Activated CD4-positive, alpha-beta T cell treated with anti-CD3 and anti-CD28 coated beads, Interleukin-2, amount 10 ng/mL, durations not matched to agents 7 days and 5 days (primary cell): ENCODE data around the gene KCNB1. TPM values are rescaled to one million over a fixed set of nuclear protein-coding genes. Genes with fewer than 3 reads are reported as not detected.

ENCODE experiments used
- CTCF ChIA-PET: fragments of 350-600 bp; sonication (Branson Sonifier 250); formaldehyde crosslinking; loops from one replicate; lab custom pipeline; 2021; ENCODE audit warnings: antibody characterized with exemption; lab: Charles Lee
- POLR2A ChIA-PET: fragments of 350-600 bp; sonication (Branson Sonifier 250); formaldehyde crosslinking; loops from one replicate; lab custom pipeline; 2021; ENCODE audit warnings: antibody characterized with exemption; lab: Charles Lee
- DNase-seq: peaks from one replicate; pipeline ENCODE4 v3.0.0-alpha.2; 2020
- H3K27ac Mint-ChIP-seq: one replicate; pipeline ENCODE4 v1.8.0; 2021; ENCODE audit warnings: mild to moderate bottlenecking, moderate library complexity, mixed read lengths
- H3K27me3 Mint-ChIP-seq: one replicate; pipeline ENCODE4 v1.8.0; 2021; ENCODE audit warnings: mixed read lengths
- H3K36me3 Mint-ChIP-seq: one replicate; pipeline ENCODE4 v1.8.0; 2021; ENCODE audit warnings: low read depth, mixed read lengths
- H3K4me1 Mint-ChIP-seq: one replicate; pipeline ENCODE4 v1.8.0; 2021; ENCODE audit warnings: mixed read lengths
- H3K4me3 Mint-ChIP-seq: one replicate; pipeline ENCODE4 v1.8.0; 2021; ENCODE audit warnings: mild to moderate bottlenecking, moderate library complexity, mixed read lengths
- H3K9me3 Mint-ChIP-seq: one replicate; pipeline ENCODE4 v1.8.0; 2021; ENCODE audit warnings: mixed read lengths
- total RNA-seq, 2 experiments: library from RNA; stranded (reverse); gene quantifications; one replicate each; pipeline ENCODE4 v1.2.3, GENCODE V29; 2021

Gene KCNB1
- total RNA-seq, 2 experiments from 2014 or later: 0.07 TPM; not detected in 1

DNA sequence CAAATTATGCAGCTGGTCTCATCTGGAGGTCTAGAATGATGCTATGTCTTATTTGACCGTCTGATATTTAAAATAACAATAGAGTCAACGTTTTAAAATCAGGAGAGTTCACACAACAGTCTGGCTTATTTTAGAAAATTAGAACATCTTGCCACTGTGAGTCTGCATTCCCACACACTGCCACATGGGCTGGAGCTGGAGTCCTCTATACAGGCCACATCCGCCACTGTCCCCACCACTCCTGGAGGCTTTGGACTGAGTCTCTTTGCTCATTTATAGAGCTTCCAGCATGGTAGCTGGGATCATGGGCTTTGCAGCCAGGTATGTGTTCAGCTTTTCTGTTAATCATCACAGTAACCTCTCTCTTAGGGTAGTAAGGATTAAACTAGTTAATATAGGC lies 135.8 kb downstream of the KCNB1 start:
- POLR2A ChIA-PET: interaction anchor here (0.6 kb wide), 1 partner anchor 119 kb away, joined by 4 read pairs; no protein-coding TSS in a partner anchor
- H3K27ac Mint-ChIP-seq: no peak overlapping the region
- H3K4me1 Mint-ChIP-seq: no peaks in the 10 kb centered on the region
- H3K4me3 Mint-ChIP-seq: no peak overlapping the region
- no peaks in the 10 kb centered on the region for H3K36me3 Mint-ChIP-seq
- CTCF ChIA-PET: interaction anchor here (0.6 to 1.7 kb wide), 3 partner anchors 137 to 175 kb away, joined by 3 to 4 read pairs (median 4); no protein-coding TSS in a partner anchor
- no peaks in the 10 kb centered on the region for H3K9me3 Mint-ChIP-seq
- H3K27me3 Mint-ChIP-seq: peaks cover 31% of the 10 kb centered on the region
- no peak for DNase-seq

DNA sequence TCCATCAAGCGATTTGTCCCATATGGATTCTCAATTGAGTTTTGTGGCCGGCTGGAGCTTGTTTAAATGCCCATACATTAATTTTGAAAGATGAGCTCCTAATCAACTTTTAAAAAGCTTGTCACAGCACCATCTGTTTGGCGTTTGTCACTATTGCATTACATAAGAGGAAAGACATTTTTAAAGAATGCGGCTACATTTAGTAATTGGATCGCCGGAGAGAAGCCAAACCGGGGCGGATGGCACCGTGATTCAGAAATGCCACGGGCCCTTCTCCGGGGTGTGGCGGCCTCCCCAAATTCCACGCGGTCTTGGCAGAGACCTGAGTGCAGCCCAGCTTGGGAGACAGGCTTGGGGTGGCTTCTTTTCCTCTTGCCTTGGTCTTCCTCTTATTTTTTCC lies 136.9 kb downstream of the KCNB1 start:
- Mint-ChIP-seq H3K36me3 (no peaks in the 10 kb centered on the region), H3K27me3 (peaks cover 24% of the 10 kb centered on the region), H3K9me3 (no peaks in the 10 kb centered on the region), H3K4me3 (no peak overlapping the region), H3K27ac (no peak overlapping the region), H3K4me1 (no peaks in the 10 kb centered on the region)
- ChIA-PET POLR2A (no interaction called here), CTCF (interaction anchor here (1.4 to 1.7 kb wide), 2 partner anchors 11 to 138 kb away, joined by 3 to 4 read pairs; no protein-coding TSS in a partner anchor)
- no peak for DNase-seq

DNA sequence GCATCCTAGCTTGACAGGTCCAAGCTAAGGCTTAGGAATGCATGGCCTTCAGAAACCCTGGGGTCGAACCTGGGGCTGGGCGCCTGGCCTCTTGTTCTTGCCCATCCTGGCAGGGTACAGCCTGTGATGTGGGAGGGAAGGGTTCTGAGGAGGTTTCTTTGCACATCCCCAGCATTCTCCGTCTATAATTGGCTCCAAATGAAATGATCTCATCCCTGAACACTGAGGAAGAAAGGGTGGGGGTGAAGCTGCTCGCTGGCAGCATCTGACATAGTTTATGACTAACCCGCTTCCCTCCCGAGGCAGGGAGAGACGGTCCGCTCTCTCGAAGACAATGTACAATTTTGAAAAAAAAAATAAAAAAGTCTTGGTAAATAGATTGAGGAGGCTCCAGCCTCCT lies 137.5 kb downstream of the KCNB1 start:
- H3K27me3 Mint-ChIP-seq: peaks cover 22% of the 10 kb centered on the region
- POLR2A ChIA-PET: interaction anchor here (0.5 kb wide), 1 partner anchor 512 kb away, joined by 4 read pairs; no protein-coding TSS in a partner anchor
- no peaks in the 10 kb centered on the region for H3K9me3 Mint-ChIP-seq
- H3K4me1 Mint-ChIP-seq: no peaks in the 10 kb centered on the region
- CTCF ChIA-PET: interaction anchor here (1.4 to 1.7 kb wide), 2 partner anchors 10 to 139 kb away, joined by 3 to 4 read pairs; no protein-coding TSS in a partner anchor
- H3K27ac Mint-ChIP-seq: no peak overlapping the region
- DNase-seq: no peak
- H3K4me3 Mint-ChIP-seq: no peak overlapping the region
- H3K36me3 Mint-ChIP-seq: no peaks in the 10 kb centered on the region

DNA sequence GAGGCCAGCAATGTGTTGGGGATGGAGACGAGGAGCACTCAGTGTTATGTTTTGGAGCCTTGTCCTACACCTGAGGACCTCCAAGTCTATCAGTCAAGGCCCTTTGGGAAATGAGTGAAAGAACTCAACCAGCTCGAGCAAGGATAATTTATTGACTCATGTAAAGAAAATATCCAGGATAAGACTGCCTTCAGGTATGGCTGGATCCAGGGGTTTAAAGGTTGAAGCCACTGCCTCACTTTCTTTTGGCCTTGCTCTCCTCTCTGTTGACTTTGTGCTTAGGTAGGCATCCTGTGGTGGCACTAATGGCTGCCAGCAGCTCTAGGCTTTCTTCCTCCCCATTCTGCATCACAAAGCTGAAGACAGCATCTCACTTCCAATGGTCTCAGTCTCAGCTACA lies 138.3 kb downstream of the KCNB1 start:
- POLR2A ChIA-PET: interaction anchor here (0.5 kb wide), 1 partner anchor 513 kb away, joined by 4 read pairs; no protein-coding TSS in a partner anchor
- peaks cover 18% of the 10 kb centered on the region for H3K27me3 Mint-ChIP-seq
- no peaks in the 10 kb centered on the region for H3K4me1 Mint-ChIP-seq

DNA sequence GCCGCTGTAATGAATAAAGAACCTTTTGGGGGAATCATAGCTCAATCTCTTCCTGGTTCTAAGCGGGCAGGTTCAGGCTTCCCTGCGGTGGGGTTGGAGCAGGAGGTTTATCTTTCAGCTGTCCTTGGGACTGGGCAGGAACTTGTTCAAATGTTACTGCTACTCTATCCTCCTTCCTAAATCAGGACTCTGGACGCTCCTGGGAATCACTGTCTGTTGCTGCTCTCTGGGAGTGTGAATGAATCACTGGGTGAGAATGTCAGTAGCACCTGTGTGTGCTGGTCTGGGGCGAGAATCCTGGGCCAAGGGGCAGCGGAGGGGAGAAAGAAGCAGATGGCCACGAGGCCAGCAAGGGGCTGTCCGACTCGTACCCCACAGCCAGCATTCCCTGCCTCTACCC lies 139.2 kb downstream of the KCNB1 start:
- no peaks in the 10 kb centered on the region for H3K4me1 Mint-ChIP-seq
- POLR2A ChIA-PET: no interaction called here
- H3K36me3 Mint-ChIP-seq: no peaks in the 10 kb centered on the region
- DNase-seq: no peak
- H3K4me3 Mint-ChIP-seq: no peak overlapping the region
- CTCF ChIA-PET: interaction anchor here (1.6 to 1.9 kb wide), 2 partner anchors 9 to 24 kb away, joined by 3 to 6 read pairs; no protein-coding TSS in a partner anchor
- H3K27me3 Mint-ChIP-seq: peaks cover 14% of the 10 kb centered on the region
- H3K9me3 Mint-ChIP-seq: no peaks in the 10 kb centered on the region
- H3K27ac Mint-ChIP-seq: no peak overlapping the region

More for the DNA sequence above, 138.3 kb downstream of the KCNB1 start:
- DNase-seq: no peak
- no peak overlapping the region for H3K4me3 Mint-ChIP-seq
- H3K36me3 Mint-ChIP-seq: no peaks in the 10 kb centered on the region
- H3K9me3 Mint-ChIP-seq: no peaks in the 10 kb centered on the region
- no peak overlapping the region for H3K27ac Mint-ChIP-seq
- CTCF ChIA-PET: interaction anchor here (1.6 to 1.9 kb wide), 2 partner anchors 8 to 25 kb away, joined by 3 to 6 read pairs; no protein-coding TSS in a partner anchor

DNA sequence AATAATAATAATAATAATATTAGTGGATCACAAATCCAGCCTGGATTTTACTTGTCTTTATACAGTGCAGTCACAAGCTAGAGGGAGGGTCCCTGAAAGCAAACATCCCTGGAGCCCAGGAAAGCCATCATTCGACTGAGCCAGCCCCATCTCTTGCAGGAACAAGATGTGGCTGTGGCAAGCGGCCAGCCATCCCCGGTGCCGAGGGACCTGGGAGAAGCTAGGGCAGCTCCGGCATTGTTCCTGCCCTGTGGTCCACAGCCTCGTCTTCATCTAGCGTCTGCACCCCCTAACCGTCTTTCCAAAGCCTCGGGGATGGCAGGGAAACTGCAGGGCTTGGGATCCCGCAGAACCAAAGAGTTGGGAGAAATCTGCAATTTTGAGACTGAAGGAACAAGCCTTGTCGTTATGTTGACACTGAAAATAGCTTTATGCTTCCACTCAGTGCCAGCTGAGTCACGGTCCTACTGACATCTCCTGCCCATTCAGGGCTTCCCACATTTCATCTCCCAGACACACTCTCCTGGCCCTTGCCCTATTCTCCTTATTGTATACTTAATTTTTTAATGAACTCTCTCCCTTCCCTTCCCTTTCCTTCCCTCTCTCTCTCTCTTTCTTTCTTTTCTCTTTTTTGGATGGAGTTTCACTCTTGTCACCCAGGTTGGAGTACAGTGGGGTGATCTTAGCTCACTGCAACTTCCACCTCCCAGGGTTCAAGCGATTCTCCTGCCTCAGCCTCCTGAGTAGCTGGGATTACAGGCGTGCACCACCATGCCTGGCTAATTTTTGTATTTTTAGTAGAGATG lies 142.1 kb downstream of the KCNB1 start:
- ChIA-PET CTCF (no interaction called here), POLR2A (no interaction called here)
- Mint-ChIP-seq H3K27me3 (peaks cover 14% of the 10 kb centered on the region), H3K27ac (no peak overlapping the region), H3K4me3 (no peak overlapping the region), H3K9me3 (no peaks in the 10 kb centered on the region), H3K4me1 (no peaks in the 10 kb centered on the region), H3K36me3 (no peaks in the 10 kb centered on the region)
- no peak for DNase-seq

DNA sequence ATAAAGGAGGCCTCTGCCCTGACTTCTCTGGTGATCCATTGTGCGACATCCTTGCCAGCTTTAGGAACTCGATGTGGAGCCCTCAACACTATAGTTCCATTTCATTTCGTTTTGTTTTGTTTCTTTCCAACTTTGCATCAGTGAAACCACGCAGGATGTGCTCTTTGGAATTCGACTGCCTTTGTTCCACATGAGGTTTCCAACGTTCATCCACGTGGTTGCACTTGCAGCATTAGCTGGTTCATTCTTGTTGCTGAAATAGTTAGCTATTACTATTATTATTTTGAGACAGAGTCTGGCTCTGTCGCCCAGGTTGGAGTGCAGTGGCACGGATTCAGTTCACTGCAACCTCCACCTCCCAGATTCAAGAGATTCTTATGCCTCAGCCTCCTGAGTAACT lies 143.3 kb downstream of the KCNB1 start:
- no peaks in the 10 kb centered on the region for H3K36me3 Mint-ChIP-seq
- DNase-seq: no peak
- H3K4me3 Mint-ChIP-seq: no peak overlapping the region
- H3K4me1 Mint-ChIP-seq: no peaks in the 10 kb centered on the region
- H3K27ac Mint-ChIP-seq: no peak overlapping the region
- H3K9me3 Mint-ChIP-seq: no peaks in the 10 kb centered on the region
- CTCF ChIA-PET: no interaction called here
- peaks cover 10% of the 10 kb centered on the region for H3K27me3 Mint-ChIP-seq
- POLR2A ChIA-PET: no interaction called here

DNA sequence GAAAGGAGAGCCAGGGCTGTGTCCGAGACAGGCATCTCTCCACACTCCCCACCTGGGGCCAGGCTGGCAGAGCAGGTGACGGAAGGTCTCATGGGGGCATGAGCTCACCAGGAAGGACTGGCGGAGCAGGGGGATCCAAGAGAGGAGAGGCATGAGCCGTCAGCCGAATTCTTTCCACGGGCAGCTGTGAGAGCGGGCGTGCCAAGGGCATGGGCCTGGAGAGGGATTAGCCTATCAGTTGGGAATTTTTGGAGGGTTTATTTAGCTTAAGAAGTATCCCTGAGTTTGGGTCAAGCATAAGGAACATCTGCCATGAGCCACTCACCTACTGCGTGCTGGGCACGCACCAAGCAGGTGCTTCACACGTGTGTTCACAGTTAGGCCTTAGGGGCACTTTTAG lies 144.4 kb downstream of the KCNB1 start:
- Mint-ChIP-seq H3K36me3 (no peaks in the 10 kb centered on the region), H3K4me3 (no peak overlapping the region), H3K4me1 (peaks cover 3% of the 10 kb centered on the region), H3K27me3 (peaks cover 9% of the 10 kb centered on the region), H3K9me3 (no peaks in the 10 kb centered on the region), H3K27ac (no peak overlapping the region)
- CTCF ChIA-PET: no interaction called here
- DNase-seq: no peak
- POLR2A ChIA-PET: no interaction called here

DNA sequence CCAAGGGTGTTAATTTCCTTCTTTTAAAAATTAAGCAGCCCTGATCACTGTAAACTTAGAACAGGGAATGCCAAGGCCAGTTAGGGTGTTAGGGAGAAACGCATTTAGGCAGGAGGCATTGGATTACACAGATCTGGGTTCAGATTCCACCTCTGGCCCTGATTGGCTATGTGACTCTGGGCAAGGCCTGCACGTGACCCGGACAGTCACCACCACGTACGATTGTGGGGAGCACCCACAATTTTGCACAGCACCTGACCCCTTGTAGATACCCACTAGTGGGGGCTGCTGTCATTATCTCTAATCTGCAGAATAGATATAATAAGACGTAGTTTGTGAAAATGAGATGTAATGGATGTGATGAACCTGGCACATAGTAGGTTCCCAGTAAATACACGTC lies 145.1 kb downstream of the KCNB1 start:
- no peaks in the 10 kb centered on the region for H3K36me3 Mint-ChIP-seq
- no peak overlapping the region for H3K27ac Mint-ChIP-seq
- peaks cover 3% of the 10 kb centered on the region for H3K4me1 Mint-ChIP-seq
- no peak for DNase-seq
- no peaks in the 10 kb centered on the region for H3K9me3 Mint-ChIP-seq
- CTCF ChIA-PET: interaction anchor here (0.5 kb wide), 1 partner anchor 67 kb away, joined by 3 read pairs; no protein-coding TSS in a partner anchor
- POLR2A ChIA-PET: no interaction called here
- H3K27me3 Mint-ChIP-seq: peaks cover 14% of the 10 kb centered on the region
- H3K4me3 Mint-ChIP-seq: no peak overlapping the region

DNA sequence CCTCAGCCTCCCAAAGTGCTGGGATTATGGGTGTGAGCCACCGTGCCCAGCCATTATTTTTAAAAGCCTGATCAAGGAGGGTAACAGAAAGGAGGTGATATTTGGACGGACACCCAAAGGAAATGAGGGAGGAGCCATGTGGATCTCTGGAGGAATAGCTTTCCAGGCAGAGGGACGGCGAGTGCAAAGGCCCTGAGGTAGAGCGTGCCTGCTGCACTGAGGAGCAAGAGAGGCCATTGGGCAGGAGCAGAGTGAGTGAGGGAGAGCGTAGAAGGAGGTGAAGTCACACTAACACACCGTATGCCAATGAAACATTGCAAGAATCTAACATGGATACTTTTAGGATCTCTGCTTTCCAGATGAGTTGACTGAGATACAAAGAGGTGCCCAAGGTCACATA lies 145.7 kb downstream of the KCNB1 start:
- POLR2A ChIA-PET: no interaction called here
- Mint-ChIP-seq H3K4me3 (no peak overlapping the region), H3K27me3 (peaks cover 16% of the 10 kb centered on the region), H3K4me1 (peaks cover 3% of the 10 kb centered on the region), H3K36me3 (no peaks in the 10 kb centered on the region), H3K27ac (no peak overlapping the region), H3K9me3 (no peaks in the 10 kb centered on the region)
- CTCF ChIA-PET: no interaction called here
- DNase-seq: no peak

DNA sequence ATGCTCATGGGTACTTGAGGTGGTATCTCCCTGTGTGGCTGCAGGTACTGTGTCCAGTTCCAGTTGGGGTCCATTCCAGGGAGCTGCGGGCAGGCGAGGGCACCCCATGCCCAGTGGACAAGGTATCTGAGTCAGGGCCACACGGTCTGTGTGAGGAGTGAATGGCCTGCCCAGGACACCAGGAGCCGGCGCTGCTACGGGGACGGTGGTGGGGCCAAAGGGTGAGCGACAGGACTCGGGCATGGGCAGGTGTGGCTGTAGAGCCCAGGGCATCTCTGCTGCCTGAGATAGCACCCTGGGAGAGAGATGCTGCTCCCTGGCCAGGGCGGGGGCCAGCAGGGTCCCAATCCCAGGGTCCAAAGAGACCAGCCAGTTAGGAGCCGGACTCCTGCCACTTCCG lies 147.0 kb downstream of the KCNB1 start:
- no peak overlapping the region for H3K4me3 Mint-ChIP-seq
- no peak overlapping the region for H3K27ac Mint-ChIP-seq
- DNase-seq: no peak
- no peaks in the 10 kb centered on the region for H3K36me3 Mint-ChIP-seq
- H3K27me3 Mint-ChIP-seq: peaks cover 21% of the 10 kb centered on the region
- CTCF ChIA-PET: interaction anchor here (0.9 kb wide), 1 partner anchor 149 kb away, joined by 3 read pairs; no protein-coding TSS in a partner anchor
- peaks cover 3% of the 10 kb centered on the region for H3K4me1 Mint-ChIP-seq
- no peaks in the 10 kb centered on the region for H3K9me3 Mint-ChIP-seq
- POLR2A ChIA-PET: no interaction called here

DNA sequence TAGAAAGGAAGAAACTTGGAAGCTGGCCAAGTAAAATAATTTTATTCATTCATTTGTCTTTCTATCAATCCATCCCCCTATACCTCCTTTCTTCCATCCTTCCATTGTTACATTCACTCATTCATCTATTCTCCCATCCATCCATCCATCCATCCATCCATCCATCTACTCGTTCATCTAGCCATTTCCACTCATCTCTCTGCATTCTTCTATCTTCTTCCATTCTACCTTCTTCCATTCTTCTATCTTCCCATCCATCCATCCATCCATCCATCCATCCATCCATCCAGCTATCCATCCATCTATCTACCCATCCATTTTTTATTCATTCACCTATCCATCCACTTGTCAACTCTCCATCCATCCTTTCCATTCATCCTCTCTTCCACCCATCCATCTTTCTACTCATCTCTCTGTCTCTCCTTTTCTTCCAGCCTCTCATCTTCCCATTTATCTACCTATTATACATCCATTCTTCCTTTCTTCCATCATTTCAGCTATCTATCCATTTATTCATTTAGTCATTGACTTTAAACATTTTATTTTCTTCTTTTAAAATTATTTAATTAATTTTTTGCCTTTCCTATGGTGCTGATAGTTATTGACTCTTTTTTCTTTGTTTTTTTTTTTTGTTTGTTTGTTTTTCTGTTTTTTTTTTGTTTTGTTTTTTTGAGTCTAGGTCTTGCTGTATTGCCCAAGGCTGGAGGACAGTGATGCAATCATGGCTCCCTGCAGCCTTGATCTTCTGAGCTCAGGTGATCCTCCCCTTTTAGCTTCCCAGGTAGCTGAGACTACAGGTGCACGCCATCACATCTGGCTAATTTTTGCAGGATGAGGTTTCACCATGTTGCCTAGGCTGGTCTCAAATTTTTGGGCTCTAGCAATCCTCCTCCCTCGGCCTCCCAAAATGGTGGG lies 151.5 kb downstream of the KCNB1 start:
- ChIA-PET CTCF (interaction anchor here (1.9 kb wide), 1 partner anchor 204 kb away, joined by 5 read pairs; no protein-coding TSS in a partner anchor), POLR2A (interaction anchor here (0.6 kb wide), 1 partner anchor 151 kb away, joined by 5 read pairs; the partner anchor contains the start of gene KCNB1)
- Mint-ChIP-seq H3K27ac (no peak overlapping the region), H3K36me3 (no peaks in the 10 kb centered on the region), H3K4me3 (no peak overlapping the region), H3K27me3 (peaks cover 38% of the 10 kb centered on the region), H3K9me3 (no peaks in the 10 kb centered on the region), H3K4me1 (peaks cover 3% of the 10 kb centered on the region)
- DNase-seq: no peak
